GM19238 (cell line): ENCODE measurements around the gene RGS3.
A peak's percentile ranks its signal among the peaks of the same experiment; 100 is the strongest.

ENCODE experiments used
- DNase-seq: peaks from one replicate; pipeline ENCODE4 v3.0.0; 2011; ENCODE audit warnings: low spot score; ENCODE audit not compliant: insufficient read length

The RGS3 gene

GRCh38 chr9:113599646-113600022, 136.1 kb downstream of the RGS3 start:
- no peak for DNase-seq

- no peak for DNase-seq
Measured at GRCh38 chr9:113600023-113600823, 136.7 kb downstream of the RGS3 start.

- DNase-seq = no peak
Measured at GRCh38 chr9:113600871-113601614, 137.5 kb downstream of the RGS3 start.

- DNase-seq = no peak
Measured at GRCh38 chr9:113601656-113602055, 138.1 kb downstream of the RGS3 start.

- peak; percentile 53 for DNase-seq
Measured at GRCh38 chr9:113602126-113603047, 138.9 kb downstream of the RGS3 start.

- no peak for DNase-seq
Measured at GRCh38 chr9:113603048-113603375, 139.5 kb downstream of the RGS3 start.

GRCh38 chr9:113603773-113604172, 140.2 kb downstream of the RGS3 start:
- DNase-seq = no peak

- DNase-seq = no peak
Measured at GRCh38 chr9:113604393-113604792, 140.9 kb downstream of the RGS3 start.

GRCh38 chr9:113606510-113606909, 143.0 kb downstream of the RGS3 start:
- no peak for DNase-seq

GRCh38 chr9:113608082-113608685, 144.7 kb downstream of the RGS3 start:
- DNase-seq = no peak

- DNase-seq = no peak
Measured at GRCh38 chr9:113609562-113610318, 146.2 kb downstream of the RGS3 start.

GRCh38 chr9:113611461-113612215, 148.1 kb downstream of the RGS3 start:
- no peak for DNase-seq

GRCh38 chr9:113612216-113612747, 148.8 kb downstream of the RGS3 start:
- DNase-seq = no peak

GRCh38 chr9:113612828-113613227, 149.3 kb downstream of the RGS3 start:
- no peak for DNase-seq

- no peak for DNase-seq
Measured at GRCh38 chr9:113613815-113614413, 150.4 kb downstream of the RGS3 start.

- DNase-seq = no peak
Measured at GRCh38 chr9:113614843-113615648, 151.5 kb downstream of the RGS3 start.

- DNase-seq = no peak
Measured at GRCh38 chr9:113616116-113616515, 152.6 kb downstream of the RGS3 start.
